HepG2 (cell line): ENCODE data around the gene GRB7. TPM values are rescaled to one million over a fixed set of nuclear protein-coding genes. Genes with fewer than 3 reads are reported as not detected.

Experiments used
- DNMT3B ChIP-seq: conservative IDR thresholded peaks from 2 replicates; pipeline ENCODE4 v1.6.1; 2016; ENCODE audit warnings: missing biosample characterization, control low read depth
- GATAD2A ChIP-seq: IDR thresholded peaks from 2 replicates; pipeline ENCODE4 v1.6.1; 2016
- IRF2 ChIP-seq: IDR thresholded peaks from 2 replicates; pipeline ENCODE4 v1.6.1; 2018; ENCODE audit warnings: missing genetic modification reagents, missing compliant biosample characterization
- KLF16 ChIP-seq, 2 experiments: sonication (generic) in 1 of 2; formaldehyde crosslinking in 1 of 2; IDR thresholded peaks; 2 replicates each; pipeline versions ENCODE4 v1.6.1 to v1.8.0; 2016 to 2023; ENCODE audit warnings: missing genetic modification reagents in 2 of 2, missing compliant biosample characterization in 1 of 2
- NR2F1 ChIP-seq, 2 experiments: fragments of 450-650 bp in 1 of 2; formaldehyde crosslinking in 1 of 2; IDR thresholded peaks; 2 replicates each; pipeline versions ENCODE4 v1.5.0 to v1.6.1; 2016 to 2020; ENCODE audit warnings: mild to moderate bottlenecking in 1 of 2, missing compliant biosample characterization in 1 of 2, missing genetic modification reagents in 1 of 2, moderate library complexity in 1 of 2
- REXO4 ChIP-seq: sonication (generic); formaldehyde crosslinking; IDR thresholded peaks from 2 replicates; pipeline ENCODE4 v1.8.0; 2022; ENCODE audit warnings: missing genetic modification reagents, mild to moderate bottlenecking, borderline replicate concordance
- RNF2 ChIP-seq: fragments of 450-650 bp; conservative IDR thresholded peaks from 2 replicates; pipeline ENCODE4 v1.6.1; 2016; ENCODE audit warnings: low read depth
- TARDBP ChIP-seq: sonication (generic); formaldehyde crosslinking; IDR thresholded peaks from 2 replicates; pipeline ENCODE4 v1.8.0; 2022; ENCODE audit warnings: mild to moderate bottlenecking, missing genetic modification reagents
- ZBTB38 ChIP-seq: sonication (generic); formaldehyde crosslinking; IDR thresholded peaks from 2 replicates; pipeline ENCODE4 v1.5.1; 2020; ENCODE audit warnings: mild to moderate bottlenecking, missing genetic modification reagents
- ZNF121 ChIP-seq: sonication (generic); formaldehyde crosslinking; IDR thresholded peaks from 2 replicates; pipeline ENCODE4 v1.5.0; 2020; ENCODE audit warnings: mild to moderate bottlenecking, missing genetic modification reagents
- ZNF644 ChIP-seq: IDR thresholded peaks from 2 replicates; pipeline ENCODE4 v1.6.1; 2016; ENCODE audit warnings: low read depth
- ZNF713 ChIP-seq: sonication (generic); formaldehyde crosslinking; IDR thresholded peaks from 2 replicates; pipeline ENCODE4 v1.4.0; 2020; ENCODE audit warnings: mild to moderate bottlenecking, missing genetic modification reagents
- ZNF747 ChIP-seq: sonication (generic); formaldehyde crosslinking; IDR thresholded peaks from 2 replicates; pipeline ENCODE4 v1.8.1; 2023; ENCODE audit warnings: missing genetic modification reagents, mild to moderate bottlenecking, borderline replicate concordance
- polyA plus RNA-seq, 8 experiments: library from polyadenylated mRNA; depleted of rRNA in 3 of 8; stranded (reverse) in 7 of 8; unstranded in 1 of 8; fragments of >200 nt; fragmentation: Illumina TruSeq in 4 of 8; extraction: Trizol in 4 of 8; gene quantifications; 2 replicates each; pipeline versions ENCODE4 v1.2.1 to v1.2.3, GENCODE V29; 2011 to 2016; ENCODE audit warnings: low read depth in 4 of 8, missing spikeins in 1 of 8, mixed read lengths in 1 of 8; ENCODE audit not compliant: insufficient read depth in 1 of 8
- total RNA-seq, 5 experiments: library from RNA; depleted of rRNA; stranded (reverse); fragments of >200 nt; fragmentation: Illumina TruSeq; extraction: Trizol; gene quantifications; 2 replicates each; pipeline ENCODE4 v1.2.3, GENCODE V29; 2016; ENCODE audit warnings: low read depth in 1 of 5
- TF ChIP-seq, protein P1 (sequence below): sonication (generic); formaldehyde crosslinking; IDR thresholded peaks from 2 replicates; pipeline ENCODE4 v1.4.0; 2020; ENCODE audit warnings: missing genetic modification reagents
- TF ChIP-seq, protein P2 (sequence below): IDR thresholded peaks from 2 replicates; pipeline ENCODE4 v1.6.1; 2016; ENCODE audit warnings: low read depth, borderline replicate concordance
- TF ChIP-seq, protein P3 (sequence below): sonication (generic); formaldehyde crosslinking; IDR thresholded peaks from 2 replicates; pipeline ENCODE4 v1.8.1; 2023; ENCODE audit warnings: mild to moderate bottlenecking, missing genetic modification reagents, borderline replicate concordance
- TF ChIP-seq, protein P4 (sequence below): fragments of 450-650 bp; IDR thresholded peaks from 2 replicates; pipeline ENCODE4 v1.6.1; 2016
- TF ChIP-seq, protein P5 (sequence below): sonication (generic); formaldehyde crosslinking; IDR thresholded peaks from 2 replicates; pipeline ENCODE4 v1.4.0; 2020; ENCODE audit warnings: missing genetic modification reagents
- TF ChIP-seq, protein P6 (sequence below): IDR thresholded peaks from 2 replicates; pipeline ENCODE4 v1.6.1; 2012; ENCODE audit warnings: low read depth, low read length, improper control_type of control experiment
- TF ChIP-seq, protein P7 (sequence below): sonication (generic); formaldehyde crosslinking; IDR thresholded peaks from 2 replicates; pipeline ENCODE4 v1.8.0; 2022; ENCODE audit warnings: low read depth, missing genetic modification reagents

GRB7 gene
- total and polyA plus RNA-seq, 2 of the 13 experiments (the other 11 are each of a cell fraction or from before 2014, with no cell fraction given): 60.2 to 77.7 TPM

DNA sequence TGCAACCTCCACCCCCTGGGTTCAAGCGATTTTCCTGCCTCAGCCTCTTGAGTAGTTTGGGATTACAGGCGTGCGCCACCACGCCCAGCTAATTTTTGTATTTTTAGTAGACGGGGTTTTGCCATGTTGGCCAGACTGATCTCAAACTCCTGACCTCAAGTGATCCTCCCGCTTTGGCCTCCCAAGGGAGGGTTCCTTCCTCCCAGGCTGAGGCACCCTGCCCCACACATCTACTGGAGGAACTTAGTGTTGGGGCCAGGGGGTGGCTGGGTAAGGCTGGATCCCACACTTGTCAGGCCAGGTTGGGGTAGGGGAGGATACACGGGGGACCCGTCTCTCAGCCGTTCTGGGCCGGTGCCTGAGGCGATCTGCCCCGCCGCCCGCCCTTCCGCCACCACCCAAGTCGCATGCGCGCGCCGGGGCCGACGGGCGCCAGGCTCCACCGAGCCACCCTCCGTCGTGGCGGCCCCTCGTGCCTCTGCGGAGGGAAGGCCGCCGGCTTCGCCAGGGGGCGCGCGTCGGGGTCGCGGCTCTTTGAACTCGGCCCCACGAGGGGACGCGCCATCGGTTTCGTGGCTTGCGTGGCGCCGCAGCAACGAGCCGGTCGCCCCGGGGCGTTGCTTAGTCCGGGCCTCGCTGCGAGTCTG lies 15.9 kb downstream of the GRB7 start (continued):
- TF ChIP-seq IRF2 (CRISPR knock-in tag) (no peak), REXO4 (CRISPR knock-in tag) (peak; percentile 58; the same call in 1 of the 2 replicates), DNMT3B (no peak), ZBTB38 (CRISPR knock-in tag) (peak; percentile 96; the same call in 1 of the 2 replicates), NR2F1 (CRISPR knock-in tag; IDR thresholded peaks at IDR 0.05) (peak in 1 of 2 experiments; percentile 23; a peak in 1 of 4 replicates), RNF2 (peak; percentile 65; the same call in 1 of the 2 replicates), KLF16 (CRISPR knock-in tag; IDR thresholded peaks at IDR 0.05) (0 out of 4 replicates have a peak, but pooled peaks of 1 of the 2 experiments have one; percentile 56), ZNF713 (CRISPR knock-in tag) (0 out of 2 replicates have a peak, but pooled peaks have one; percentile 28), TARDBP (CRISPR knock-in tag) (peak; percentile 30; the same call in 1 of the 2 replicates), ZNF121 (peak; percentile 39; the same call in 1 of the 2 replicates), GATAD2A (CRISPR knock-in tag) (no peak), ZNF644 (CRISPR knock-in tag) (no peak), ZNF747 (CRISPR knock-in tag) (no peak)
- TF ChIP-seq, protein P1, sequence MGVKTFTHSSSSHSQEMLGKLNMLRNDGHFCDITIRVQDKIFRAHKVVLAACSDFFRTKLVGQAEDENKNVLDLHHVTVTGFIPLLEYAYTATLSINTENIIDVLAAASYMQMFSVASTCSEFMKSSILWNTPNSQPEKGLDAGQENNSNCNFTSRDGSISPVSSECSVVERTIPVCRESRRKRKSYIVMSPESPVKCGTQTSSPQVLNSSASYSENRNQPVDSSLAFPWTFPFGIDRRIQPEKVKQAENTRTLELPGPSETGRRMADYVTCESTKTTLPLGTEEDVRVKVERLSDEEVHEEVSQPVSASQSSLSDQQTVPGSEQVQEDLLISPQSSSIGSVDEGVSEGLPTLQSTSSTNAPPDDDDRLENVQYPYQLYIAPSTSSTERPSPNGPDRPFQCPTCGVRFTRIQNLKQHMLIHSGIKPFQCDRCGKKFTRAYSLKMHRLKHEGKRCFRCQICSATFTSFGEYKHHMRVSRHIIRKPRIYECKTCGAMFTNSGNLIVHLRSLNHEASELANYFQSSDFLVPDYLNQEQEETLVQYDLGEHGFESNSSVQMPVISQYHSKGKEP (CRISPR knock-in tag): 0 out of 2 replicates have a peak, but pooled peaks have one; percentile 33
- TF ChIP-seq, protein P2, sequence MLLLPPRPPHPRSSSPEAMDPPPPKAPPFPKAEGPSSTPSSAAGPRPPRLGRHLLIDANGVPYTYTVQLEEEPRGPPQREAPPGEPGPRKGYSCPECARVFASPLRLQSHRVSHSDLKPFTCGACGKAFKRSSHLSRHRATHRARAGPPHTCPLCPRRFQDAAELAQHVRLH (CRISPR knock-in tag): no peak
- TF ChIP-seq, protein P3, sequence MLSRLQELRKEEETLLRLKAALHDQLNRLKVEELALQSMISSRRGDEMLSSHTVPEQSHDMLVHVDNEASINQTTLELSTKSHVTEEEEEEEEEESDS: 0 out of 2 replicates have a peak, but pooled peaks have one; percentile 25
- TF ChIP-seq, protein P4, sequence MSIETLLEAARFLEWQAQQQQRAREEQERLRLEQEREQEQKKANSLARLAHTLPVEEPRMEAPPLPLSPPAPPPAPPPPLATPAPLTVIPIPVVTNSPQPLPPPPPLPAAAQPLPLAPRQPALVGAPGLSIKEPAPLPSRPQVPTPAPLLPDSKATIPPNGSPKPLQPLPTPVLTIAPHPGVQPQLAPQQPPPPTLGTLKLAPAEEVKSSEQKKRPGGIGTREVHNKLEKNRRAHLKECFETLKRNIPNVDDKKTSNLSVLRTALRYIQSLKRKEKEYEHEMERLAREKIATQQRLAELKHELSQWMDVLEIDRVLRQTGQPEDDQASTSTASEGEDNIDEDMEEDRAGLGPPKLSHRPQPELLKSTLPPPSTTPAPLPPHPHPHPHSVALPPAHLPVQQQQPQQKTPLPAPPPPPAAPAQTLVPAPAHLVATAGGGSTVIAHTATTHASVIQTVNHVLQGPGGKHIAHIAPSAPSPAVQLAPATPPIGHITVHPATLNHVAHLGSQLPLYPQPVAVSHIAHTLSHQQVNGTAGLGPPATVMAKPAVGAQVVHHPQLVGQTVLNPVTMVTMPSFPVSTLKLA: no peak
- TF ChIP-seq, protein P5, sequence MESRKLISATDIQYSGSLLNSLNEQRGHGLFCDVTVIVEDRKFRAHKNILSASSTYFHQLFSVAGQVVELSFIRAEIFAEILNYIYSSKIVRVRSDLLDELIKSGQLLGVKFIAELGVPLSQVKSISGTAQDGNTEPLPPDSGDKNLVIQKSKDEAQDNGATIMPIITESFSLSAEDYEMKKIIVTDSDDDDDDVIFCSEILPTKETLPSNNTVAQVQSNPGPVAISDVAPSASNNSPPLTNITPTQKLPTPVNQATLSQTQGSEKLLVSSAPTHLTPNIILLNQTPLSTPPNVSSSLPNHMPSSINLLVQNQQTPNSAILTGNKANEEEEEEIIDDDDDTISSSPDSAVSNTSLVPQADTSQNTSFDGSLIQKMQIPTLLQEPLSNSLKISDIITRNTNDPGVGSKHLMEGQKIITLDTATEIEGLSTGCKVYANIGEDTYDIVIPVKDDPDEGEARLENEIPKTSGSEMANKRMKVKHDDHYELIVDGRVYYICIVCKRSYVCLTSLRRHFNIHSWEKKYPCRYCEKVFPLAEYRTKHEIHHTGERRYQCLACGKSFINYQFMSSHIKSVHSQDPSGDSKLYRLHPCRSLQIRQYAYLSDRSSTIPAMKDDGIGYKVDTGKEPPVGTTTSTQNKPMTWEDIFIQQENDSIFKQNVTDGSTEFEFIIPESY (CRISPR knock-in tag): peak; percentile 94
- TF ChIP-seq, protein P6, sequence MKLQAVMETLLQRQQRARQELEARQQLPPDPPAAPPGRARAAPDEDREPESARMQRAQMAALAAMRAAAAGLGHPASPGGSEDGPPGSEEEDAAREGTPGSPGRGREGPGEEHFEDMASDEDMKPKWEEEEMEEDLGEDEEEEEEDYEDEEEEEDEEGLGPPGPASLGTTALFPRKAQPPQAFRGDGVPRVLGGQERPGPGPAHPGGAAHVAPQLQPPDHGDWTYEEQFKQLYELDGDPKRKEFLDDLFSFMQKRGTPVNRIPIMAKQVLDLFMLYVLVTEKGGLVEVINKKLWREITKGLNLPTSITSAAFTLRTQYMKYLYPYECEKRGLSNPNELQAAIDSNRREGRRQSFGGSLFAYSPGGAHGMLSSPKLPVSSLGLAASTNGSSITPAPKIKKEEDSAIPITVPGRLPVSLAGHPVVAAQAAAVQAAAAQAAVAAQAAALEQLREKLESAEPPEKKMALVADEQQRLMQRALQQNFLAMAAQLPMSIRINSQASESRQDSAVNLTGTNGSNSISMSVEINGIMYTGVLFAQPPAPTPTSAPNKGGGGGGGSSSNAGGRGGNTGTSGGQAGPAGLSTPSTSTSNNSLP: no peak
- TF ChIP-seq, protein P7, sequence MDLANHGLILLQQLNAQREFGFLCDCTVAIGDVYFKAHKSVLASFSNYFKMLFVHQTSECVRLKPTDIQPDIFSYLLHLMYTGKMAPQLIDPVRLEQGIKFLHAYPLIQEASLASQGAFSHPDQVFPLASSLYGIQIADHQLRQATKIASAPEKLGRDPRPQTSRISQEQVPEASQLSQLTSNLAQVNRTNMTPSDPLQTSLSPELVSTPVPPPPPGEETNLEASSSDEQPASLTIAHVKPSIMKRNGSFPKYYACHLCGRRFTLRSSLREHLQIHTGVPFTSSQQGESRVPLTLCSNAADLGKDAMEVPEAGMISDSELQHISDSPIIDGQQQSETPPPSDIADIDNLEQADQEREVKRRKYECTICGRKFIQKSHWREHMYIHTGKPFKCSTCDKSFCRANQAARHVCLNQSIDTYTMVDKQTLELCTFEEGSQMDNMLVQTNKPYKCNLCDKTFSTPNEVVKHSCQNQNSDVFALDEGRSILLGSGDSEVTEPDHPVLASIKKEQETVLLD: no peak
